Thyroid gland (tissue), 4 donors: ENCODE results near the gene FBXL13.

Source experiments
- POLR2A ChIP-seq, 2 donors: fragments of 450-650 bp; IDR thresholded peaks; one replicate each; pipeline ENCODE4 v1.6.1; 2017; ENCODE audit warnings: antibody characterized with exemption in 2 of 2, mild to moderate bottlenecking in 2 of 2, moderate library complexity in 1 of 2
- TF ChIP-seq, protein P1 (sequence below), 6 experiments: fragments of 200-600 bp in 3 of 6; fragments of 450-650 bp in 3 of 6; sonication (generic) in 3 of 6; IDR thresholded peaks; one replicate each; pipeline ENCODE4 v1.5.1; 2016 to 2019; ENCODE audit warnings: antibody characterized with exemption in 6 of 6, mild to moderate bottlenecking in 2 of 6, inconsistent platforms in 1 of 6, moderate library complexity in 1 of 6

DNA sequence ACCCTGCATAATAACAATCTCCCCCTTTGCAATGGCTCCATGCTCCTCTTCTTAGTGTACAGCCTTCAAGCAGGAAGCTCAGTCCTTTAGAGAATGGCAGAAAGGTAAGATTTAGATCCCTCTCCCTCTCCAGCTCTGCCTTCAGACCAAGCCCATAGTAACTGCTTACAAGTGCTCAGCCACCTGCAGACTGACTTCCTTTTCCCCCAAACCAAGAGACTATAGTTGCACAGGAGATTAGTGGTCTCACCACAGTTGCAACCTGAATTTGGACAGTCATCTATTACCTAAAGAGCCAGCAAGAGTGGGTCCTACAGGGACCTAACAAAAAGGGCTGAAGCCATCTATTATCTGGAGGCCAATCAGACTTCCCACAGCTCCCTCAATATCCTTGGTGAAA, 16.5 kb downstream of the FBXL13 start:
- TF ChIP-seq POLR2A (IDR thresholded peaks at IDR 0.05) = no peak
- TF ChIP-seq, protein P1, sequence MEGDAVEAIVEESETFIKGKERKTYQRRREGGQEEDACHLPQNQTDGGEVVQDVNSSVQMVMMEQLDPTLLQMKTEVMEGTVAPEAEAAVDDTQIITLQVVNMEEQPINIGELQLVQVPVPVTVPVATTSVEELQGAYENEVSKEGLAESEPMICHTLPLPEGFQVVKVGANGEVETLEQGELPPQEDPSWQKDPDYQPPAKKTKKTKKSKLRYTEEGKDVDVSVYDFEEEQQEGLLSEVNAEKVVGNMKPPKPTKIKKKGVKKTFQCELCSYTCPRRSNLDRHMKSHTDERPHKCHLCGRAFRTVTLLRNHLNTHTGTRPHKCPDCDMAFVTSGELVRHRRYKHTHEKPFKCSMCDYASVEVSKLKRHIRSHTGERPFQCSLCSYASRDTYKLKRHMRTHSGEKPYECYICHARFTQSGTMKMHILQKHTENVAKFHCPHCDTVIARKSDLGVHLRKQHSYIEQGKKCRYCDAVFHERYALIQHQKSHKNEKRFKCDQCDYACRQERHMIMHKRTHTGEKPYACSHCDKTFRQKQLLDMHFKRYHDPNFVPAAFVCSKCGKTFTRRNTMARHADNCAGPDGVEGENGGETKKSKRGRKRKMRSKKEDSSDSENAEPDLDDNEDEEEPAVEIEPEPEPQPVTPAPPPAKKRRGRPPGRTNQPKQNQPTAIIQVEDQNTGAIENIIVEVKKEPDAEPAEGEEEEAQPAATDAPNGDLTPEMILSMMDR (IDR thresholded peaks at IDR 0.05) = no peak
